AG09309 (cell line): ENCODE measurements around the gene SLC4A1AP.
"Not testable (repeated sequence)": the region's sequence is repeated elsewhere in the genome, so short reads cannot be mapped to it uniquely, and the experiment has no call there.

ENCODE experiments used
- DNase-seq: peaks from one replicate; pipeline ENCODE4 v3.0.0-alpha.2; 2010; ENCODE audit warnings: low read depth
- H3K4me3 ChIP-seq: 2 replicates; pipeline ENCODE4 v1.5.1; 2011; ENCODE audit warnings: mild to moderate bottlenecking, low read depth, low read length, moderate library complexity; ENCODE audit not compliant: control insufficient read depth
- TF ChIP-seq, protein P1 (sequence below): IDR thresholded peaks from 2 replicates; pipeline ENCODE4 v1.5.1; 2011; ENCODE audit warnings: mild to moderate bottlenecking, low read depth, low read length, inconsistent platforms; ENCODE audit not compliant: insufficient read depth, control insufficient read depth; ENCODE audit errors: missing control alignments

SLC4A1AP gene, protein sequence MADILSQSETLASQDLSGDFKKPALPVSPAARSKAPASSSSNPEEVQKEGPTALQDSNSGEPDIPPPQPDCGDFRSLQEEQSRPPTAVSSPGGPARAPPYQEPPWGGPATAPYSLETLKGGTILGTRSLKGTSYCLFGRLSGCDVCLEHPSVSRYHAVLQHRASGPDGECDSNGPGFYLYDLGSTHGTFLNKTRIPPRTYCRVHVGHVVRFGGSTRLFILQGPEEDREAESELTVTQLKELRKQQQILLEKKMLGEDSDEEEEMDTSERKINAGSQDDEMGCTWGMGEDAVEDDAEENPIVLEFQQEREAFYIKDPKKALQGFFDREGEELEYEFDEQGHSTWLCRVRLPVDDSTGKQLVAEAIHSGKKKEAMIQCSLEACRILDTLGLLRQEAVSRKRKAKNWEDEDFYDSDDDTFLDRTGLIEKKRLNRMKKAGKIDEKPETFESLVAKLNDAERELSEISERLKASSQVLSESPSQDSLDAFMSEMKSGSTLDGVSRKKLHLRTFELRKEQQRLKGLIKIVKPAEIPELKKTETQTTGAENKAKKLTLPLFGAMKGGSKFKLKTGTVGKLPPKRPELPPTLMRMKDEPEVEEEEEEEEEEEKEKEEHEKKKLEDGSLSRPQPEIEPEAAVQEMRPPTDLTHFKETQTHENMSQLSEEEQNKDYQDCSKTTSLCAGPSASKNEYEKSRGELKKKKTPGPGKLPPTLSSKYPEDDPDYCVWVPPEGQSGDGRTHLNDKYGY

DNA sequence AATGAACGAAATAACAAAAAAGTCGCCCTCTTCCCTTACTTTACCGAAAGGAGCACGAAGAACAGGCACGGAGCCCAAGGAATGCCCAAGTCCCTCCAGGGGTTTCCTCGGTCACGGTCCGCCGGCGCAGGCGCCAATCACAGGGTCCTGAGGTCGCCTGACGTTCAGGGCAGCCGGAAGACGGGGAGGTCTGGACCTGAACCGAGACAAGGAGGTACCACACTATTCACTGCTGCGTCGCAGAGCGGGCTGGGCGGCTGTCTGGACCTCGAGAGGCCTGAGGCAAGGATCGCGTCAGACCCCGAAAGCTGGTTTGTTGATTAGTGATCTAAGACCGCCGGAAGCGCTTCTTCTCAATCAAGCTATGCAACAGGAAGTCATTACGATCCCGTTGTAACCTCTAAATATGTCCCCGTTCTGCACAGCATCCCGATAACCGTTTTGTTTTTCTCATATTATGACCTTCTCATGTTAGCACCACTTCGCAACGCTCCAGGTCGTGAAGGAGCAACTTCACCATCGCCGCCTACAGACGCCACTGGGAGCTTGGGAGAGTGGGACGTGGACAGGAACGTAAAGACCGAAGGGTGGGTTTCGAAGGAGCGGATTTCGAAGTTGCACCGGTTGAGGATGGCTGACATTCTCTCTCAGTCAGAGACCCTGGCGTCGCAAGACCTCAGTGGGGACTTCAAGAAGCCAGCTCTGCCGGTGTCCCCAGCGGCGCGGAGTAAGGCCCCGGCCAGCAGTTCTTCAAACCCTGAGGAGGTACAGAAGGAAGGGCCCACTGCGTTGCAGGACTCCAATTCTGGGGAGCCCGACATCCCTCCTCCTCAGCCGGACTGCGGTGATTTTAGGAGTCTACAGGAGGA lies at the start of gene SLC4A1AP, which contains the start of gene SUPT7L:
Gene SLC4A1AP, plus strand, starts transcription at position 605 of the 869 bp plus-strand sequence. Its CDS starts 26 bp downstream, at position 631.
Gene SUPT7L, minus strand, starts transcription at position 330 of the 869 bp plus-strand sequence. CDS start 1,422 bp downstream, outside the sequence.
- TF ChIP-seq, protein P1, sequence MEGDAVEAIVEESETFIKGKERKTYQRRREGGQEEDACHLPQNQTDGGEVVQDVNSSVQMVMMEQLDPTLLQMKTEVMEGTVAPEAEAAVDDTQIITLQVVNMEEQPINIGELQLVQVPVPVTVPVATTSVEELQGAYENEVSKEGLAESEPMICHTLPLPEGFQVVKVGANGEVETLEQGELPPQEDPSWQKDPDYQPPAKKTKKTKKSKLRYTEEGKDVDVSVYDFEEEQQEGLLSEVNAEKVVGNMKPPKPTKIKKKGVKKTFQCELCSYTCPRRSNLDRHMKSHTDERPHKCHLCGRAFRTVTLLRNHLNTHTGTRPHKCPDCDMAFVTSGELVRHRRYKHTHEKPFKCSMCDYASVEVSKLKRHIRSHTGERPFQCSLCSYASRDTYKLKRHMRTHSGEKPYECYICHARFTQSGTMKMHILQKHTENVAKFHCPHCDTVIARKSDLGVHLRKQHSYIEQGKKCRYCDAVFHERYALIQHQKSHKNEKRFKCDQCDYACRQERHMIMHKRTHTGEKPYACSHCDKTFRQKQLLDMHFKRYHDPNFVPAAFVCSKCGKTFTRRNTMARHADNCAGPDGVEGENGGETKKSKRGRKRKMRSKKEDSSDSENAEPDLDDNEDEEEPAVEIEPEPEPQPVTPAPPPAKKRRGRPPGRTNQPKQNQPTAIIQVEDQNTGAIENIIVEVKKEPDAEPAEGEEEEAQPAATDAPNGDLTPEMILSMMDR: no peak
- DNase-seq: peak; percentile 57

DNA sequence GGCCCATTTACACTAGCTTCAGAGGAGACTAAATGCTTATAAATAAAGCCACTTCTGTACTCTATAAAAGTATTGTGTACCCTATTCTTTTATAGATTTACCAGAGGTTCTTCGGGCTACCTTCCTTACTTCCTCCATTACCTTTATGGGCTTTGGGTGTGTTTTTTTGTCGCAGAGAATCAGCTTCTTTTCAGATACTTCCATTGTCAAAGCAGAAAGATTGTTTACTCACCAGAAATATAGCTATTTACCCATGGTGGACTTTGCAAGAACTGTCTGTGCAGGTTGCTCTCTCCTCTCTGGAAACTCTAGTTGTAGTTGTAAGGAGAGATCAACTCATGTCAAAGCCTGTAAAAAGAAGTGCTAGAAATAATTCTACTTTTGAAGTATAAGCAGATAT lies 49.7 kb upstream of the SLC4A1AP start:
- no peak for DNase-seq
- no peak overlapping the region for H3K4me3 ChIP-seq
- TF ChIP-seq, protein P1: no peak

More for the DNA sequence above, at the start of gene SLC4A1AP, which contains the start of gene SUPT7L:
- peak within 1 kb of the TSS; percentile 88 for H3K4me3 ChIP-seq

DNA sequence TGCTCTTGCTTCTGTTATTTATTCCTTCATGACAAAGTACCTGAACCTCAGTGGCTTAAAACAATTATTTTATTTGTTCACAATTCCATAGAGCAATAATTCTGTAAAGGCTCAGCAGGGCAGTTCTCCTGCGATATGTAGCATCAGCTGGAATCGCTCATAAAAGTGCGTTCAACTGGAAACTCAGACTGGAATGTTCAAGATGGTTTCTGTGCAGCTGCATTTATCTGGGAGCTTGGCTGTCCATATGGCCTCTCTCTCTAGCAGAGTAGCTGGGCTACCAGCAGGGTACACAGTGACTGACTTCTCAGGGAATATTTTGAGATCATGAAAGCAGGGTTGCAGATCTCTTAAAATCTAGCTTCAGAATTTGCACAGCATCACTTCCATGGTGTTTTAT lies 48.4 kb upstream of the SLC4A1AP start:
- H3K4me3 ChIP-seq: no peak overlapping the region
- TF ChIP-seq, protein P1: no peak
- no peak for DNase-seq

DNA sequence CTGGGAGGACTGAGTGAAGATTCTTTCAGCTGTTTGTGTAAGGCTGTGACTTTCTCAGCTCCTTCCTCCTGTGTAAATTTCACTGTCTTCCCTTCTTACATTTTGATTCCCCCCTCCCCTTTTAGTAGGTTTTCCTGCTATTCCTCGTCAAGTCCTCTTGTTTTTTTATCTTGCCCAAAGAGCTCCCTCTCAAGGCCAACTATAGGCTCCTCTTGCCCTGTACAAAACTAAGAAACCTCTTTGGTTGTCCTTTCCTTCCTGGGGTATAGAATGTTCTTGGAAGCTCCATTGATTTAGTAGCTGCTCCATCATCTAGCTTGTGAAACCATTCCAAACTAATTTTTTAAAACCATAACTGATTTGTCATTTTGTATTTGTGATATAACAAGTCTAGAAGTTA lies 42.2 kb upstream of the SLC4A1AP start:
- no peak overlapping the region for H3K4me3 ChIP-seq
- DNase-seq: no peak
- TF ChIP-seq, protein P1: no peak

DNA sequence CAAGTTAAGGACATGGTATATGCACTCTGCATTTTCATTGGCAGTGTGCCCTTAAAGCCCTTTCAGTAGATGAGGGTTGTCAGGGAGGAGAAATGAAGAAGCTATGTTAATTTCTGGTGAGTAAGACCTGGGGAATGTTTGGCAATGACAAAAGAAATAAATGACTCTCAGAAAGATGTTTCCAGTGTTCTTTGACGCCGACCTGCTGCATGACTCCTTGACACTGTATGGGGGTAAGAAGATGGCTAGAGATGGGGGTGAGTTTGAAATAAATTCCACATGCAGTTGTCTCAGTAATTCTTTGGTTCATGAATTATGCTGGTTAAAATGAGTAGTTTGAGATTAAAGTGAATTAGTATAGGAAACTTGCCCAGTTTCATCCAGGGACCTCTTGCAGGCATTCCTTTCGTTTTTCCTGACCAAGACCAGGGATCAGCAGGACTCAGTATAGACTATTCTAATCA lies 40.7 kb upstream of the SLC4A1AP start:
- TF ChIP-seq, protein P1: no peak
- H3K4me3 ChIP-seq: no peak overlapping the region
- DNase-seq: peak; percentile 39

DNA sequence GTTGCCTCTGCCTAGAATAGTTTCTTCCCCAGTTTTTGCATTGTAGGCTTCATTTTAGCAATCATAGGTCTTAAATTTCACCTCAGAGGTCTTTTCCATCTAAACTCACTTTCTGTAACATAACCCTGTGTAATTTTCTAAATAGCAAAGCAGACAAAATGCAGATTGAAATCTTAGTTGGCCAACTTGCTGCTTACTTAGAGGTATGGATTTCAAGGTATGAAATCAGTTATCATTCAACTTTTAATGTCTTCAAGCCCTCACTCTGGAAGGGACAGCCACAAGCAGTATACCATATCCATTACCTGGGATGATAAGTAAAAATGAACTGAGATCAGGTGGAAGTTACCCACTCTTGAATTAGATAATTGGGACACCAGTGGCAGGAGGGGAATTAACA lies 38.7 kb upstream of the SLC4A1AP start:
- TF ChIP-seq, protein P1: no peak
- no peak for DNase-seq
- no peak overlapping the region for H3K4me3 ChIP-seq

DNA sequence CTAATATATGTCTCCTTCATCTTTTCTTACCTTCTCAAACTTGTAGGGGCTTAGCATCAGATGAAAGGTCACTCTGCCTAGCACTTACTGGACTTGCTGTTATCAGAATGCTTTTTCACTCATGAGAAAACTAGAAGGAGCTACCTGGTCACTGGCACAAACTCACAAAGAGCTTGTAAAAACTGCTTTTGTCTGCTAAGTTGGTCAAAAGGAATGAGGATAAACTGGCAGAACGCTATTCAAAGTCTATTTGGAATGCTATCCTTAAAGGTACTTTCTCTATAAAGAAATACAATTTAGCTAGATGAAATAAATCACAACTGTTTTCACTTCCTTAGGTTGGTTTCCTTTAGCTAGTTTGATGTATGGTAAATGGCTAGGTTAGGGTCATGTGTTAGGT lies 37.4 kb upstream of the SLC4A1AP start:
- DNase-seq, H3K4me3 ChIP-seq: not testable (repeated sequence)

DNA sequence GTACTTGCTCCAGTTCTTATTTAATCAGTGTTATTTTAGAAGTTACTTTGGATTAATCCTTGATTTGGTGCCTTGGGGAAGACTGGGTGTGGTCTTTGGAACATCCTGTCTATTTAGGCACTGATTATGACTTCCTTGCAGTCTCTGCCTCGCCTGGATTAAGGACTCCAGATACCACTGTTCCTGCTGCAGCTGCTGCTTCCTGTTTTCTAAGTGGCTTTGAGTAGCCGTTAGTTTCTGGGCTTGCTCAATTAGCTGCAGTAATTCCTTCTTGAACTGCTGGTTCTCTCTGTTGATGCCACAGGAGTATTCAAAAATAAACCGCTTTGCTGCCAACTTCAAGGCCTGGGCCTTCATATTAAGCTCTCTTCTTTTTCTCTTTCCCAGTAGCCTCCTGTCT lies 36.8 kb upstream of the SLC4A1AP start:
- DNase-seq, H3K4me3 ChIP-seq: not testable (repeated sequence)
